Progenitor cell of endocrine pancreas (in vitro differentiated cells): ENCODE measurements around the gene PPP2CA. TPM values are rescaled to one million over a fixed set of nuclear protein-coding genes. Genes with fewer than 3 reads are reported as not detected.
A peak's percentile ranks its signal among the peaks of the same experiment; 100 is the strongest.

Experiments used
- DNase-seq: peaks from one replicate; pipeline ENCODE4 v3.0.0; 2021; ENCODE audit warnings: low spot score; ENCODE audit not compliant: unreplicated experiment
- H3K27ac Mint-ChIP-seq: 2 replicates; pipeline ENCODE4 v1.8.0; 2021; ENCODE audit warnings: mild to moderate bottlenecking, moderate library complexity, mixed read lengths
- H3K27me3 Mint-ChIP-seq: 2 replicates; pipeline ENCODE4 v1.8.0; 2021; ENCODE audit warnings: mixed read lengths
- H3K36me3 Mint-ChIP-seq: 2 replicates; pipeline ENCODE4 v1.8.0; 2022; ENCODE audit warnings: mixed read lengths; ENCODE audit not compliant: insufficient read depth
- H3K4me1 Mint-ChIP-seq: 2 replicates; pipeline ENCODE4 v1.8.0; 2021; ENCODE audit warnings: low read depth, mixed read lengths
- H3K4me3 Mint-ChIP-seq: 2 replicates; pipeline ENCODE4 v1.8.0; 2021; ENCODE audit warnings: low read depth, mild to moderate bottlenecking, moderate library complexity, mixed read lengths
- H3K9me3 Mint-ChIP-seq: 2 replicates; pipeline ENCODE4 v1.8.0; 2021; ENCODE audit warnings: low read depth, mixed read lengths
- CTCF ChIP-seq: fragments of 200-600 bp; sonication (generic); IDR thresholded peaks from one replicate; pipeline ENCODE4 v1.5.0; 2021; ENCODE audit warnings: antibody characterized with exemption, mild to moderate bottlenecking; ENCODE audit not compliant: unreplicated experiment
- total RNA-seq: library from RNA; stranded (reverse); gene quantifications from 2 replicates; pipeline ENCODE4 v1.2.1, GENCODE V29; 2021

The PPP2CA gene
- total RNA-seq, 1 donor from 2014 or later: 157 TPM

GRCh38 chr5:134236820-134237219 lies 10.9 kb upstream of the PPP2CA start:
- TF ChIP-seq CTCF: no peak
- H3K36me3 Mint-ChIP-seq: no peaks in the 10 kb centered on the region
- H3K4me1 Mint-ChIP-seq: peaks cover 12% of the 10 kb centered on the region
- H3K9me3 Mint-ChIP-seq: no peaks in the 10 kb centered on the region
- no peak overlapping the region for H3K4me3 Mint-ChIP-seq
- peaks cover 5% of the 10 kb centered on the region for H3K27me3 Mint-ChIP-seq
- no peak overlapping the region for H3K27ac Mint-ChIP-seq
- no peak for DNase-seq

GRCh38 chr5:134236318-134236717 lies 10.4 kb upstream of the PPP2CA start:
- Mint-ChIP-seq H3K9me3 (no peaks in the 10 kb centered on the region), H3K4me3 (no peak overlapping the region), H3K36me3 (no peaks in the 10 kb centered on the region), H3K27ac (no peak overlapping the region), H3K4me1 (peaks cover 12% of the 10 kb centered on the region), H3K27me3 (peaks cover 5% of the 10 kb centered on the region)
- TF ChIP-seq CTCF: no peak
- no peak for DNase-seq

- Mint-ChIP-seq H3K27ac (no peak overlapping the region), H3K4me3 (no peak overlapping the region), H3K9me3 (no peaks in the 10 kb centered on the region), H3K4me1 (peaks cover 21% of the 10 kb centered on the region), H3K27me3 (peaks cover 2% of the 10 kb centered on the region), H3K36me3 (peaks cover under 1% of the 10 kb centered on the region)
- no peak for TF ChIP-seq CTCF
- DNase-seq: no peak
Measured at GRCh38 chr5:134228624-134229023, 2.8 kb upstream of the PPP2CA start.

GRCh38 chr5:134227776-134228175 lies 1.9 kb upstream of the PPP2CA start:
- Mint-ChIP-seq H3K4me3 (peak overlapping the region; percentile 96), H3K27me3 (peaks cover 2% of the 10 kb centered on the region), H3K9me3 (no peaks in the 10 kb centered on the region), H3K27ac (peak overlapping the region; percentile 99), H3K36me3 (peaks cover 2% of the 10 kb centered on the region), H3K4me1 (peaks cover 25% of the 10 kb centered on the region)
- DNase-seq: no peak
- TF ChIP-seq CTCF: no peak

GRCh38 chr5:134227259-134227658 lies 1.4 kb upstream of the PPP2CA start:
- no peaks in the 10 kb centered on the region for H3K27me3 Mint-ChIP-seq
- peaks cover 2% of the 10 kb centered on the region for H3K36me3 Mint-ChIP-seq

More at GRCh38 chr5:134227259-134227658, 1.4 kb upstream of the PPP2CA start:
- peak; percentile 8 for TF ChIP-seq CTCF
- no peak for DNase-seq
- H3K4me3 Mint-ChIP-seq: peak overlapping the region; percentile 96
- no peaks in the 10 kb centered on the region for H3K9me3 Mint-ChIP-seq
- H3K27ac Mint-ChIP-seq: peak overlapping the region; percentile 99
- H3K4me1 Mint-ChIP-seq: peaks cover 31% of the 10 kb centered on the region
